GM18520 (cell line): Measurements from ENCODE around the gene DHRS13.
"Not testable (repeated sequence)": the region's sequence is repeated elsewhere in the genome, so short reads cannot be mapped to it uniquely, and the experiment has no call there.

Experiments
- ATAC-seq: cut with Tn5 transposase; IDR thresholded peaks from one replicate; pipeline ENCODE4 v1.9.1; 2021; ENCODE audit not compliant: unreplicated experiment

DHRS13 gene

DNA sequence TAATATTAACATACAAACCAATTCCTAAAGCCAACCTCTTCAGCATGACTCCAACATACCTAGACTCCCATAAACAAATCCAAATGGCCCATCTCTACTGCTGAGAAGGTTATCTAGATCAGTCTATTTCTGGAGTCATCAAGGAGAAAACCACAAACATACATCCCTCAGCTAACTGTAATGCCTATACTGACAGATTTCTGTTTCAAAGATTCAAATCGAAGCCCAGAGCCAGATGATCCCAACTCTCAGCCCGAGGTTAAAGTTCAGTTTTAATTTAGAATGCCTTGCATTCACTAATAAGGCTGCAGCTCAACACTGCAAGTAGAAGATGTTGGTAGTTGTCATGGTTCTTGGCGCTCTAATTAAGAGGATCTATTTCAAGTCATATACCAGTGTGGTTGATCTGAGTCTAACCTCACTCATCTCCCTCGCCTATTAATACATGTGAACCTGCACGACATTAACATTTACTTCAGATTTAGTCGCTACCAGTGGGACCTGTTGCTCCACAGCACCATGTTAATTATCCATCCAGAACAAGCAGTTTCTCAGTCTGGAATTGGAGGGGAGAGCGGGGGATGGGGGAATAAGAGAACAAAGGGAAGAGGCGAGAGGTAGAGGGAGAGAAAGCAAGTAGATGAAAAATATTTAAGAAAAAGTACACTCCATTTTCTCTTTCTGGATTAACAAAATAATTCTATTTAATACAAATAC, 33.0 kb upstream of the DHRS13 start:
- no peak for ATAC-seq

DNA sequence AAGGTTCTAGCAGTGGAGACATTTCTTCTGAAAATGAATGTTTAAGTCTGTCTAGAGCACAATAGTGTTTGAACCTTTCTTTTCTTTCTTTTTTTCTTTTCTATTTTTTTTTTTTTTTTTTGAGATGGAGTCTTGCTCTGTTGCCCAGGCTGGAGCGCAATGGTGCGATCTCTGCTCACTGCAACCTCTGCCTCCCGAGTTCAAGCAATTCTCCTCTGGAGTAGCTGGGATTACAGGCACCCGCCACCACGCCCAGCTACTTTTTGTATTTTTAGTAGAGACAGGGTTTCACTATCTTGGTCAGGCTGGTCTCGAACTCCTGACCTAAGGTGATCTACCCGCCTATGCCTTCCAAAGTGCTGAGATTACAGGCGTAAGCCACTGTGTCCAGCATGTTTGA, 31.6 kb upstream of the DHRS13 start:
- not testable (repeated sequence) for ATAC-seq

DNA sequence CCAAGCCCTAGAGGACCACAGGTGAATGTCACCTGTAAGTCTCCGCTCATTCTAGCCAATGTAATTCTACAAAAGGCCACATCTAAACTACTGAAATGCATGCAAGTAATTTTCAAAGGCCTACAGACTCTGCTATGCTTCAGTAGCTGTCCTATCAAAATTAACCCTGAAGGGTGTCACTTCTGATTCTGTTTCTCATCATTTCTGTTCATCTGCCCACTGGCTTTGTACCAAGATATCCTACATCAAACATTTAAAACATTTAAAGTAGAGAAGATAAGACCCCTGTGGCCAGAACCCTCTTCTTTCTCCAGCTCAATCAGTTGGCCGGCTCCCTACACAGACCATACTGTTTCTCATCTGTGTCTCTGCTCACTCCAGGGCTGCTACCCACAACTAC, 26.9 kb upstream of the DHRS13 start:
- ATAC-seq, result no peak

- no peak for ATAC-seq
These were observed 25.2 kb upstream of the DHRS13 start for GRCh38 chr17:28928061-28928460.

DNA sequence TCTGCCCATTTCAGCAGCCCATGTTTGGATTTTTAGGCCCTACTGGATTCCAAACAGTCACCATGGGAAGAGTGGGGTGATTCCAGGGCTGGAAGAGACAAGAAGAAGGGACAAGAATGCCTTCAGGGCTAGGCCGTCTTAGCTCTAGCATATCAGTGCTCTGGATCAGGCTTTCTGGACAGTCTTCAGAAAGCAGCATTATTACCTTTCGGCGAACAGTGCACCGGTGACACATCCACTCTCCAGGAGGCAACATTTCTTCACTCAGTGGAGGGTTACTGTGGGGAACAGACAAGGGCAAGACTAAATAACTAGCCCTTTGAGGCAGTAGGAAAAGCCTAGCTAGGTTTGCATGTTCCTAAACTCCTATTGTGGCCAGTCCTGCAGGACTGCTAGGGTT, 23.9 kb upstream of the DHRS13 start:
- ATAC-seq, result no peak

DNA sequence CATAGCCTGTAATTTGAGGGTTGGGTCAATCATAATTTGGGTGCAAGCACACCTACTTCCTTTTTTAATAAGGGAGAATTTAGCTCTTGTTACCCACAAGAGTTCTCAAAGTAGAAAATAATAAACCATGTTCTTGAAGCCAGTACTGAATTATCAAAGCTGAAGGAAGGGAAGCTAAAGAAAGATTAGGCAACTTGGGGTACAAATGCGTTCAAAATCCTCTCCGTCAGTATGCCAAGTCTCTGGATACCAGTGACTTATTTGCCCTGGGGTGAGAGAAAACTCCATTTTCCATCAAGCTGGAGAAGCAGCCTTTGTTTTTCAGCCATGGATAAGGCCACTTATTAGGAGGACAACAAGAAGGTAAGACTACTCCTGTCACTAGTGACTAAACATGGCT, 23.5 kb upstream of the DHRS13 start:
- ATAC-seq, result no peak

DNA sequence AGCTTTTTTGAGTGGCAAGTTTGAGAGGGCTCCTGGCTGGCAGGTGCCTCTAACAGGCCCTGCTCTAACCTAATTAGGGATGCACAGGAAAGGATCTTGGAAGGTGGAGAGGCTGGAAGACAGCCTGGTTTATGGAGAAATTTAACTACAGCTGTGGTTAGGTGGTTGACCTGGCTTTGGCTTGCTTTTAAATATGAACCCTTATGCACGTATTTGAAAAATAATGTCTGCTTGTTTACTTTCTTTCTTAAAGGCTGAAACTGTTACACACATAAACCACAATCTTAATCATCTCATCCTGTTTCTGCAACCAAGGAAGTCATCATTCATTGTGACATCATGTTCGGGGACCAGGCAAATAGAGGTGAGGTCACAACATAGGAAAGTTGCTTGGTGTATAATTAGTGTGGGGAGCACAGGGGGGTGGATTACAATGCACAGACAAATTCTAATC, 23.1 kb upstream of the DHRS13 start:
- ATAC-seq, result peak; percentile 66

- ATAC-seq, result no peak
These were observed 17.3 kb upstream of the DHRS13 start for GRCh38 chr17:28920201-28920600.

GRCh38 chr17:28918295-28918694, 15.4 kb upstream of the DHRS13 start:
- ATAC-seq, result no peak

GRCh38 chr17:28917465-28917864, 14.6 kb upstream of the DHRS13 start:
- no peak for ATAC-seq

DNA sequence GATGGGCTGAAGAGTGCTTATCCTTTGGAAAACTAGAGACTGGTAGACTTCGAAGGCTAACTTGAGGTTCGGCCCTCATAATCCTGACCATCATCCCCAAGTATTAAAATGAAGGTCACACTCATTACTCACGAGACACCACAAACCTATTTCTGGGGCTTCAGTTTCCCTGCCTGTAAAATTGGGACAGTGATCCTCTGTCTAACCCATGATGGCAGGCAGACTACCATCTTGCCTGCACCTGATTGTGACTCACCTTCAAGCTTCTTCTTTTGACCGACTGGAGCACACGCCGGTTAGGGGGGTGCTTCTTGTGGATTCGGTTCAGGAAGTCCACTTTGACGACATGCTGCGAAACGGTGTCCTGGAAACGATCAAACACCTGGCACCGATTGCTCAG, 14.2 kb upstream of the DHRS13 start:
- ATAC-seq, result no peak

DNA sequence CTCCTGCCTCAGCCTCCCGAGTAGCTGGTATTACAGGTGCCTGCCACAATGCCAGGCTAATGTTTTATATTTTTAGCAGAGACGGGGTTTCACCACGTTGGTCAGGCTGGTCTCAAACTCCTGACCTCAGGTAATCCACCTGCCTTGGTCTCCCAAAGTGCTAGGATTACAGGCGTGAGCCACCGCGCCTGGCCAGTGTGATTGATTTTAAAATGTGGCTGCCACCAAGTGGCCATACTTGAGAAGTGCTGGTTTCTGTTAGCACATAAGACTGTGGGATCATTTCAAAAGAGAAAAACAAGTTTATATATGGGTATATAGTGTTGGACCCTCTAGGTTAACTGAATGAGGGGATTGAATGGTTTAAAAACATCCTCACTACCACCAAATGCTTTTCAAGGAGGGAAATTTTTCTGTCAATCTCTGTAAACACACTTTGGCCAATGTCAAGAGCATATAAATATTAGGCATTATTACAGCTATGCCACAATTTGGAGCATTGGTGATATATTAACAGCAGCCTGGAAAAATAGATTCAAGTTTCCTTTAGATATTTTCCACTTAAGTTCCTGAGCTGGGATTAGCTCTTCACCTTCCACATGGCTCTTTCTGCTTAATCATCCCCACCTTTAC, 13.5 kb upstream of the DHRS13 start:
- ATAC-seq, result no peak

DNA sequence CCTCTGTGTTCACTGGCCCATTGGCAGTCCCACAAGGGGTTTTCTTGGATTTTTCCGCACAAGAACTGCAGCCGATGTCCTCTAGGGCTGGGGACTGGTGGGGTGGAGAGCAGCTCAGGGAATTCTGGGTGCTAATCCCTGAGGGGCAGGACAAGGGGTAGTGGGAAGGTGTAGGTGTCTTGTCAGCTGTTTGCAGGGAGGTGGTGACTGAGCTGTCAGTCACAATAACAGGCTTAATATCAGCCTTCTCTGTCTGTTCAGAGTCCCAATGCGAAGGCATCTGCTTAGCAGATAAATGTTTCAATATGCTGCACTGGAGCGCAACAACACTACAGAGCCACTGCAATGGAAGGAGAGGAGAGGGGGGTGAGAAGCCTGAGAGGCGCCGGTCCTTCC, 10.1 kb upstream of the DHRS13 start:
- no peak for ATAC-seq

- no peak for ATAC-seq
These were observed 9.5 kb upstream of the DHRS13 start for GRCh38 chr17:28912281-28912937.

GRCh38 chr17:28911411-28912045, 8.6 kb upstream of the DHRS13 start:
- no peak for ATAC-seq

- no peak for ATAC-seq
These were observed 7.7 kb upstream of the DHRS13 start for GRCh38 chr17:28910534-28910933.

DNA sequence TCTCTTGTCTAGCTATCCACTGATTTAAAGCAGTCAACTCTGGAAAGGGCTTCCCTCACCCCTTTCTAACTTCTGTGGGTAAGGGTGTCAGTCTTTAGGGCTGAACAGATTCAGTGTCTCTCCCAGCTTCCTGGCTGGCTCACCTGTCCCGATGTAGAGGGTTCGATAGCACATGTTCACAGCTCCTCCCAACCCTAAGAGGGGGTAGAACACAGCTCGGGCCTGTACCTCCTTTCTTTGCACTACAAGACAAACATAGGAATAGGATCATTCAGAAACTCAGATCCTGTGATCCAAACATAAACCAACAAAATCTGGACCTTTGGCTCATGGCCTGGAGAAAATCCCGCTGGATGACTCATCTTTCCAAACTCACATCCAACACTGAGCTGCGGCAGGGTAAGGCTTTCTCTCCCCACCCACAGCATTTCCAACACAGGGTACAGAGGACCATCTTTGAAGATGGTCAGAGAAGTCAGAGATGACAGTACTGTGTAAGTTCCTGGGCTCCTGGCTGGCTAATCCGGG, 5.8 kb upstream of the DHRS13 start:
- ATAC-seq, result no peak

DNA sequence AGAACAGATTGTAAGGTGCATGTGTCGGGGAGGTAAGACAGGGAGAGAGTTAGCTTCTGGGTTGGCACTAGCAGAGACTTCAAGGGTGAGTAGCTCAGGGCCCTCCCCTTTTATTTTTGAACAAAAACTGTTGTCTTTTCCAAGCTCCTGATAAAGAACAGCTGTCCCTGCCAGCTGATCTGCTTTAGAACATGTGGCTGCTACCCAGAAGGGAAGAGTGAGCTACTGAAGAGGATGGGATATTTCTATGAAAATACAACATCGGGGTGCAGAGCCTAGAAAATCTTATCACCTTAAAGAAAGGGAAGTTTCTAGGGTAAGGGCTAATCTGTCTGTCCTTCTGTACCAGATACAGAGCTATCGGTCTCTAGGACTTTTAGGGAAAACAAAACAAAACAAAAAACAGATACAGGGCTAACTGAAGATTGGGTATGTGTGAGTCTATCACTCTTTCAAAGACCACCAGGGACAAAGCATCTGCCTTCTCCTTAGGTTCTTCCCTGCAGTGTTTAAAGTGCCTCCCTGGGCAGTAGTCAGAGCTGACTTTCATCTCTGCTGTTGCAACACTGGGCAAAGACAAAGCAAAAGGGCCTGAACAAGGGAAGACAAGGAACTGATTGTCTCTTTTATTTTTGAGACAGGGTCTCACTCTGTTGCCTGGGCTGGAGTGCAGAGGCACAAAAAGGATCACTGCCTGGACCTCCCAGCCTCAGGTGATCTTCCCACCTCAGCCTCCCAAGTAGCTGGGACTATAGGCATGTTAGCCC, 5.0 kb upstream of the DHRS13 start:
- no peak for ATAC-seq

DNA sequence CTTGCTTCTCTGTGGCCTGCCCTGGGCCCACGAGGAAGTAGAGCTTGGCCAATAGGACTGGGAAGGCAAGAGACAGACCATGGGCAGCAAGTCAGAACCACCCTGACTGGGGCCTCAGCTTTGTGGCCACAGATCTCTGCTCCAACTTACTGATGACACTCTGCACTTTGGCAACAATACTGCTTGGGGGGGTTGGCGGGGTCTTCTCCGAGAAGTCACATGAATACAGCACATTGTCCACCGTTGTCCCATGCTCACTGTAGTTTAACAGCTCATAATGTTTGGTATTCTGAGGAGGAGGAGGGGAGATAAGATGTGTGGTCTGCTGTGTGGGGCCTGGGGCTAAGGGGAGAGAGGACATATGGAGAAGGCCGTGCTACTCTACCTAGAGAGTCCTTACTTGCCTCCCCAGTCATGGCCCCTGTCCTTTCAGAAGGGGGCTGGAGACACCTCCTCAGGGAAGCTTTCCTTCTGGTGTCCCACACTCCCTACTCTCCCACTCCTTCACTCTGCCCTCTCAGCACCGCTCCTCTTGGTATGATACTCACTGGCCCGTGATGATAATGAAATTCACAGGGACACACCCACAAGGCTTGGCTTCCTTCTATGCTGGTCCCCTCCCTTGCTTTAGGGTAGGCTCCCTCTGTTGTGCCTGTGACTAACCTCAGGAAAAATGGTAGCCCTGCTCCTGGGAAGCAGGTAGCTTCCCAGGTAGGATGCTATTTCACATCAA, 4.0 kb upstream of the DHRS13 start:
- ATAC-seq, result no peak

DNA sequence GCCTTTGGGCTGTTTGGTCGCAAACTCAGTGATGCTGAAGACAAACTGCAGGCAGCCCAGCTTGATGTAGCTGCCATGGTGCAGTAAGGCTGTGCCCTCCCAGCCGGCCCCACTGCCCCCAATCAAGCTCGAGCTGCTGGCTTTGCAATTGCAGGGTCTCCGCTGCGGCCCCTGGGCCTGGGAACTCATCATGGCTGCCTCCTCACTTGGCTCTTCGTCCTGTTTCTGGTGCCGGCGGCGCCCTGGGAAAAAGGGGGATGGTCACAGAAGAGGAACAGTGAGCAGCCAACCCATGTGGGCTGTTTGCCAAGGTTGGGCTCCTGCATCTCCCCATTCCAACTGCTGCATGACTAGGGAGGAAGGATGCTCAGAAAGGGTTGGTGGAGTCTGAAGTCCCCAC, 3.4 kb upstream of the DHRS13 start:
- no peak for ATAC-seq
